ENCODE data around the gene MKNK1.

DNA sequence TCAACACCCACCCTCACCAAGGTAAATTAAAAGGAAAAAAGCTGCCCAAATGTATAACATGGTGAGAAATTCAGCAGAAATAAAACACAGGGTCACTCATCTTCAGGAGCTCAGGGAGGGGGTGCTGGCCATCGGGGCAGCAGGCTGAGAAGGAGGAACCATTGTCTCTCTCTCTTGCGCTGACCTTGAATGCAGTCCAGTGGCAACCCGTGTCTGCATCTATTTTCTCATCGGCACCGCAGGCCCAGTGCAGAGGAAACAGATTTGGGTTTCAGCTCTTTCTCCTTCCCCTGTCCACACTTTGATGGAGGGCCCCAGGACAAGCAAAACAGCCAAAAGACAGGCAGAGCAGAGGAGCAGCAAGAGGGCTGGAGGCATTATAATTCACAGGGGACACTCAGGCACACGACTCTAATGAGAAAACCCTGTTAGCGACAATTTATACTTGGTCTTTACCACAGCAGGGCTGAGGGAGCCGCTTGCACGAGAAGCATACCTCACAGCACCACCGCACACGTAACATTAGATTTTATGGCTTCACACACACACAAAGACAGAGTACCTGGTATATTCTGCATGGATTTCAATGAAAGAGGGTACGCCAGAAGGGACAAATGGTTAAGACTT is 18.6 kb downstream of the MKNK1 start:
- TF ChIP-seq, protein P1, sequence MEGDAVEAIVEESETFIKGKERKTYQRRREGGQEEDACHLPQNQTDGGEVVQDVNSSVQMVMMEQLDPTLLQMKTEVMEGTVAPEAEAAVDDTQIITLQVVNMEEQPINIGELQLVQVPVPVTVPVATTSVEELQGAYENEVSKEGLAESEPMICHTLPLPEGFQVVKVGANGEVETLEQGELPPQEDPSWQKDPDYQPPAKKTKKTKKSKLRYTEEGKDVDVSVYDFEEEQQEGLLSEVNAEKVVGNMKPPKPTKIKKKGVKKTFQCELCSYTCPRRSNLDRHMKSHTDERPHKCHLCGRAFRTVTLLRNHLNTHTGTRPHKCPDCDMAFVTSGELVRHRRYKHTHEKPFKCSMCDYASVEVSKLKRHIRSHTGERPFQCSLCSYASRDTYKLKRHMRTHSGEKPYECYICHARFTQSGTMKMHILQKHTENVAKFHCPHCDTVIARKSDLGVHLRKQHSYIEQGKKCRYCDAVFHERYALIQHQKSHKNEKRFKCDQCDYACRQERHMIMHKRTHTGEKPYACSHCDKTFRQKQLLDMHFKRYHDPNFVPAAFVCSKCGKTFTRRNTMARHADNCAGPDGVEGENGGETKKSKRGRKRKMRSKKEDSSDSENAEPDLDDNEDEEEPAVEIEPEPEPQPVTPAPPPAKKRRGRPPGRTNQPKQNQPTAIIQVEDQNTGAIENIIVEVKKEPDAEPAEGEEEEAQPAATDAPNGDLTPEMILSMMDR (optimal IDR thresholded peaks at IDR 0.05 in 1 of 3, IDR thresholded peaks at IDR 0.05 in 1 of 3, conservative IDR thresholded peaks at IDR 0.05 in 1 of 3; ENCODE audit: extremely low read depth in 1 of 3, insufficient read depth in 2 of 3, low read length in 3 of 3): no peak
- TF ChIP-seq EZH2 (IDR thresholded peaks at IDR 0.05; ENCODE audit: low read length): no peak
